Kidney (tissue), 14 donors: Measurements from ENCODE around the gene TRIM9. TPM values are rescaled to one million over a fixed set of nuclear protein-coding genes. Genes with fewer than 3 reads are reported as not detected.

Experiments
- DNase-seq, 5 donors: peaks; one replicate each; pipeline ENCODE4 v3.0.0-alpha.2; 2013 to 2020
- FAIRE-seq: peaks from 2 replicates; lab custom pipeline; 2012; peaks lifted over from hg19 to GRCh38; lab: Jason Lieb, UNC
- H3K27ac ChIP-seq, 2 donors: one replicate each; pipeline ENCODE4 v1.7.0; 2013; ENCODE audit warnings: low read depth in 2 of 2, low read length in 2 of 2, inconsistent platforms in 1 of 2
- H3K27me3 ChIP-seq: one replicate; pipeline ENCODE4 v1.7.1; 2013; ENCODE audit warnings: low read length, inconsistent platforms; ENCODE audit not compliant: control insufficient read depth, insufficient read depth
- H3K36me3 ChIP-seq, 3 donors: one replicate each; pipeline versions ENCODE4 v1.7.0 to v1.7.1; 2013; ENCODE audit warnings: low read length in 3 of 3, control low read depth in 1 of 3, inconsistent platforms in 1 of 3; ENCODE audit not compliant: insufficient read depth in 3 of 3, control insufficient read depth in 2 of 3
- H3K4me1 ChIP-seq, 3 donors: one replicate each; pipeline versions ENCODE4 v1.7.0 to v1.7.1; 2013; ENCODE audit warnings: low read length in 3 of 3, inconsistent platforms in 1 of 3, low read depth in 1 of 3; ENCODE audit not compliant: control insufficient read depth in 2 of 3, insufficient read depth in 2 of 3
- H3K4me3 ChIP-seq, 3 donors: one replicate each; pipeline versions ENCODE4 v1.7.0 to v1.8.1; 2013; ENCODE audit warnings: low read length in 3 of 3, control low read depth in 1 of 3, inconsistent platforms in 1 of 3
- H3K9ac ChIP-seq, 3 donors: one replicate each; pipeline versions ENCODE4 v1.7.0 to v1.7.1; 2013; ENCODE audit warnings: low read length in 3 of 3, control low read depth in 1 of 3, inconsistent platforms in 1 of 3
- H3K9me3 ChIP-seq, 3 donors: one replicate each; pipeline versions ENCODE4 v1.7.0 to v1.7.1; 2013; ENCODE audit warnings: low read length in 3 of 3, control low read depth in 1 of 3, inconsistent platforms in 1 of 3; ENCODE audit not compliant: control insufficient read depth in 2 of 3, insufficient read depth in 1 of 3
- CTCF ChIP-seq: IDR thresholded peaks from 3 replicates; pipeline ENCODE4 v1.5.1; 2012; ENCODE audit warnings: mild to moderate bottlenecking, moderate library complexity, borderline replicate concordance; ENCODE audit not compliant: insufficient read depth; ENCODE audit errors: extremely low read depth
- intact Hi-C: fragments of 100-400 bp; cut with DNase I; formaldehyde crosslinking; loops from one replicate; pipeline ENCODE4 v1.11.1; 2022
- polyA plus RNA-seq: library from polyadenylated mRNA; stranded (reverse); fragments of 350-450 nt; fragmentation: Illumina TruSeq; extraction: RNeasy Lipid Tissue Mini Kit (QIAGEN cat#74804); gene quantifications from one replicate; pipeline ENCODE4 v1.2.3, GENCODE V29; 2014; ENCODE audit warnings: low read depth, low replicate concordance; ENCODE audit not compliant: insufficient read depth
- total RNA-seq: library from RNA; stranded (reverse); fragmentation: NEBNext Ultra II Directional; extraction: Animal tissue kit (Norgen Biotek cat#: 25700); gene quantifications from one replicate; pipeline ENCODE4 v1.2.1, GENCODE V29; 2021
- donor health status: control.
- donor health status: control.
- donor health status: control.
- donor health status: control.
- donor health status: control.
- donor health status: DM: yes; HTN: yes; CAD: no.
- donor health status: Normal renal cell carcinoma (clear cell type).

The TRIM9 gene
- total and polyA plus RNA-seq, 2 donors from 2014 or later: 0.67 to 2.0 TPM

GRCh38 chr14:50926851-50927386 is 168.0 kb downstream of the TRIM9 start:
- peak in 1 of 5 donors; percentile 9 for DNase-seq
- H3K4me1 ChIP-seq: no peaks in the 10 kb centered on the region
- no peaks in the 10 kb centered on the region for H3K9me3 ChIP-seq
- no peak for FAIRE-seq
- peaks cover 0 to 7% (median 5%) of the 10 kb centered on the region in 3 donors for H3K36me3 ChIP-seq
- H3K27ac ChIP-seq: no peak overlapping the region
- no peaks in the 10 kb centered on the region for H3K27me3 ChIP-seq
- no peak for TF ChIP-seq CTCF
- H3K9ac ChIP-seq: no peak overlapping the region
- no peak overlapping the region for H3K4me3 ChIP-seq
- intact Hi-C loops: no loop called here

Other genes starting within 250 kb of the TRIM9 start
- gene ABHD12B, start 223.1 kb downstream of the TRIM9 start, total RNA-seq: not detected
- 0.88 TPM for gene ABHD12B, start 223.1 kb downstream of the TRIM9 start, polyA plus RNA-seq
- gene PYGL, start 150.6 kb downstream of the TRIM9 start, total RNA-seq: 40.3 TPM
- gene PYGL, start 150.6 kb downstream of the TRIM9 start, polyA plus RNA-seq: 12.3 TPM
- gene TMX1, start 145.1 kb upstream of the TRIM9 start, total RNA-seq: 31.6 TPM
- gene TMX1, start 145.1 kb upstream of the TRIM9 start, polyA plus RNA-seq: 12.3 TPM